HFFc6 (cell line): ENCODE data around the gene UFL1. TPM values are rescaled to one million over a fixed set of nuclear protein-coding genes. Genes with fewer than 3 reads are reported as not detected.

Experiments used
- DNase-seq: peaks from one replicate; pipeline ENCODE4 v3.0.0-alpha.2; 2018
- H3K27ac Mint-ChIP-seq: 2 replicates; pipeline ENCODE4 v1.8.0; 2020; ENCODE audit warnings: mild to moderate bottlenecking, mixed read lengths
- H3K27me3 Mint-ChIP-seq: 2 replicates; pipeline ENCODE4 v1.8.0; 2021; ENCODE audit warnings: mild to moderate bottlenecking, moderate library complexity, mixed read lengths; ENCODE audit not compliant: insufficient read depth
- H3K36me3 Mint-ChIP-seq: 2 replicates; pipeline ENCODE4 v1.8.0; 2021; ENCODE audit warnings: low read depth, mixed read lengths
- H3K4me1 Mint-ChIP-seq: 2 replicates; pipeline ENCODE4 v1.8.0; 2020; ENCODE audit warnings: low read depth, mixed read lengths
- H3K4me3 Mint-ChIP-seq: 2 replicates; pipeline ENCODE4 v1.8.0; 2020; ENCODE audit warnings: mild to moderate bottlenecking, moderate library complexity, mixed read lengths
- H3K9me3 Mint-ChIP-seq: 2 replicates; pipeline ENCODE4 v1.8.0; 2020; ENCODE audit warnings: mild to moderate bottlenecking, mixed read lengths
- CTCF ChIP-seq: fragments of 200-600 bp; sonication (generic); IDR thresholded peaks from 2 replicates; pipeline ENCODE4 v1.5.0; 2021; ENCODE audit warnings: antibody characterized with exemption, mild to moderate bottlenecking
- total RNA-seq, 6 experiments: library from RNA; stranded (reverse); fragmentation: NEBNext Ultra II Directional; extraction: Animal tissue kit (Norgen Biotek cat#: 25700); gene quantifications; 2 replicates in 1 of 6; 3 replicates in 5 of 6; pipeline ENCODE4 v1.2.3, GENCODE V29; 2021

Gene UFL1
- total RNA-seq, 6 experiments from 2014 or later, result 21.6 to 26.4 (median 24.5) TPM

DNA sequence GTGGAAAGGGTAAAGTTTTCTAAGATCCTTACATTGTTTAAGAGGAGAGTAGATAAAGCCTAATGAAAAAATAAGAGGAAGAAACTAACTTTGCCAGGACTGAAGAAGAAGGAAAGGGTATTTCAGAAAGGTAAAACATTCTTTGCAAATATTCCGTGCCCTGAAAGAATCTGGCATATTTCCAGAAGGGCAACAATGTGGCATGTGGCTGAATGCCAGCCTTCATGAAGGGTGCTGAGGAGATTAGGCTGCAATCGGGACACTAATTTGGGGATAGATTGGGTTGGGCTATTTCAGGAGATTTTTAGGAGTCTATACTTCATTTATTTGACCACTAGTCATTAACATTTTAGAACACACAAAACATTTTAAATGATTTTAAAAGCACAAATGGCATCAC, 16.2 kb upstream of the UFL1 start:
- DNase-seq, result no peak
- H3K27me3 Mint-ChIP-seq, result no peaks in the 10 kb centered on the region; the same call in 1 of the 2 replicates
- H3K4me1 Mint-ChIP-seq, result no peaks in the 10 kb centered on the region
- peaks cover 9% of the 10 kb centered on the region for H3K9me3 Mint-ChIP-seq
- H3K4me3 Mint-ChIP-seq, result no peak overlapping the region
- no peak for TF ChIP-seq CTCF
- H3K36me3 Mint-ChIP-seq, result no peaks in the 10 kb centered on the region
- H3K27ac Mint-ChIP-seq, result no peak overlapping the region

DNA sequence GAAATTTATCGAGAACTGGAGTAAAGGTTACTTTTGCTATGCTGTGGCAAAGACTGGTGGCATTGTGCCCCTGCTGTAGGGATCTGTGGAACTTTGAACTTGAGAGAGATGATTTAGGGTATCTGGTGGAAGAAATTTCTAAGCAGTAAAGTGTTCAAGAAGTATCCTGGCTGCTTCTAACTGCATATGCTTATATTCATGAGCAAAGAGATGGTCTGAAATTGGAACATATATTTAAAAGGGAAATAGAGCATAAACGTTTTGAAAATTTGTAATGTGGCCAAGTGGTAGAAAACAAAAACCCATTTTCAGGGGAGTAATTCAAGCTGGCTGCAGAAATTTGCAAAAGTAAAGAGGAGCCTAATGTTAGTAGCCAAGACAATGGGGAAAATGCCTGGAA, 12.3 kb upstream of the UFL1 start:
- no peaks in the 10 kb centered on the region; the same call in 1 of the 2 replicates for H3K27me3 Mint-ChIP-seq
- H3K4me3 Mint-ChIP-seq, result no peak overlapping the region
- no peak for TF ChIP-seq CTCF
- DNase-seq, result no peak
- no peaks in the 10 kb centered on the region for H3K4me1 Mint-ChIP-seq
- H3K9me3 Mint-ChIP-seq, result peaks cover 7% of the 10 kb centered on the region
- H3K27ac Mint-ChIP-seq, result no peak overlapping the region
- H3K36me3 Mint-ChIP-seq, result no peaks in the 10 kb centered on the region

DNA sequence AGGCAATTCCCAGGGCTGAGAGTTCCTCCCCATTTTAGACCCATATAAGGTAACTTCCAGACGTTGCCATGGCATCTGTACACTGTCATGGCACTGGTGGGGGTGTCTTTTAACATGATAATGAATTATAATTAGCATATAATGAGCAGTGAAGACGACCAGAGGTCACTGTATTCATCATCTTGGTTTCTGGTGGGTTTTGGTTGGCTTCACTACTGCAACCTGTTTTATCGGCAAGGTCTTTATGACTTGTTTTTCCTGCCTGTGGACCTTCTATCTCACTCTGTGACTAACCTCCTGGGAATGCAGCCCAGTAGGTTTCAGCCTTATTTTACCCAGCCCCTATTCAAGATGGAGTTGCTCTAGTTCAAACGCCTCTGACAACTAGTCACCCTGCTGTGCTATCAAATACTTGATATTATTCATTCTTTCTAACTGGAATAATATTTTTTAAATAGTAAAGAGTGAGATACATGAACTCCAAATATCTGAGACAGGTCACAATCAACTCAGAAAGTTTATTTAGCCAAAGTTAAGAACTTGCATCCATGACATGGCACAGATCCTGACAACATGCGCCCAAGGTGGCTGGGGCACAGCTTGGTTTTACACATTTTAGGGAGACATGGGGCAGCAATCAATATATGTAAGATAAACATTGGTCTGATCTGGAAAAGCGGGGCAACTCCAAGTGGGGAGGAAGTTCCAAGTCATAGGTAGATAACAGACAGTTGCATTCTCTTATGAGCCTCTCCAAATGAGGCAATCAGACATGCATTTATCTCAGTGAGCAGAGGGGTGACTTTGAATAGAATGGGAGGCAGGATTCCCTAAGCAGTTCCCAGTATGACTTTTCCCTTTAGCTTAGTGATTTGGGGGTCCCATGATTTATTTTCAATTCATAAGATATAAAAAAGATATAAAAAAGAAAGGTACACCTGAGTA, 1.2 kb upstream of the UFL1 start:
- Mint-ChIP-seq H3K9me3 (no peaks in the 10 kb centered on the region), H3K27me3 (peaks cover 3% of the 10 kb centered on the region; the same call in 1 of the 2 replicates), H3K4me1 (peaks cover 25% of the 10 kb centered on the region), H3K27ac (peak overlapping the region; percentile 99), H3K4me3 (peak overlapping the region; percentile 100), H3K36me3 (peaks cover 6% of the 10 kb centered on the region)
- DNase-seq, result no peak
- no peak for TF ChIP-seq CTCF

DNA sequence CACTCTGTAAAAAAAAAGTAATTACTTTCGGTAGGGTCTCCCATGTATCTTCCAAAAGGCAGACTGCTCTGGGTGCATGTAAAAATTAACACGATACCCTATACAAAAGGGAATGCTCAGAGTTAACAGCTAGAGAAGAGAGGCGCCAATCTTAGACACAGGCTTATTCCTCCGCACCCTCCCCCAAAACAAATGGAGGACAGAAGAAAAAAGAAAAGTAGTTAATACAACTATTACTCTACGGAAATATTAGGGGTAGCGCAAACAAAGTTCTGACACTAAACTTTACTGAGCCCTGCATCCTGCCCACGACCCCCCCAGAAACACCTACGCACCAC, 331 bp upstream of the UFL1 start:
- Mint-ChIP-seq H3K4me1 (peaks cover 25% of the 10 kb centered on the region), H3K9me3 (no peaks in the 10 kb centered on the region), H3K27ac (peak overlapping the region; percentile 99), H3K27me3 (peaks cover 3% of the 10 kb centered on the region; the same call in 1 of the 2 replicates), H3K4me3 (peak overlapping the region; percentile 100), H3K36me3 (peaks cover 9% of the 10 kb centered on the region)
- TF ChIP-seq CTCF, result no peak
- DNase-seq, result no peak

DNA sequence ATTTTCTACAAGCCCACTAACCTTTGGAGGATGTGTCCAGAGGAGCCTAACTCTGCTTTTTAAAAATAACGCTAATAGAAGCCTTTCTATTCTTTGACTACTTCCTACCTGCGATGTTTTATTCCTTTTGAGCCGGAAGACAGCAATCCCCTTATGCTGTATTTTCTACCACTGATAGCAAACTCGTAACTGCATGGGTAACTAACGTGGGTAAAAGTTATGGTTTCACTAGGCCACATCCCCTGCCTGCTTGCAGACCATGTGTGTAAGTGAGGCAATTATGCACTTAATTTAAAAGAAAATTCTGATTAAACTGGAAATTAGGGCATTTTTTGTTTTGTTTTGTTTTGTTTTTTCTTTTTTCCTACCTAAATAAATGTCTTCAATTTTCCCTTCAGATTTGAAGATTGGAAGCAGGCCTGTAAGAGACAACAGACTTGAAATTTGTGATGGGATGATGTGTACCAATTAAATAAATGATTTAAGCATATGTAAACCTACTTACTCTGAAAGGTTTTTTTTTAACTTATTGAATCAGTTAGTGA, 931 bp downstream of the UFL1 start:
- Mint-ChIP-seq H3K4me3 (peak overlapping the region; percentile 100), H3K36me3 (peaks cover 11% of the 10 kb centered on the region), H3K27ac (peak overlapping the region; percentile 99), H3K9me3 (no peaks in the 10 kb centered on the region), H3K27me3 (peaks cover 3% of the 10 kb centered on the region; the same call in 1 of the 2 replicates), H3K4me1 (peaks cover 25% of the 10 kb centered on the region)
- DNase-seq, result peak; percentile 3
- no peak for TF ChIP-seq CTCF
